KOPT-K1 (cell line): ENCODE data around the gene PSMC5.
"Not testable (repeated sequence)": the region's sequence is repeated elsewhere in the genome, so short reads cannot be mapped to it uniquely, and the experiment has no call there.

Experiments used
- H3K27ac ChIP-seq: fragments of 200-600 bp; sonication (generic); 2 replicates; pipeline ENCODE4 v1.5.1; 2016; ENCODE audit warnings: antibody characterized with exemption, mild to moderate bottlenecking, low read depth, low read length; ENCODE audit not compliant: poor library complexity, severe bottlenecking
- H3K36me3 ChIP-seq: fragments of 200-600 bp; sonication (generic); 2 replicates; pipeline ENCODE4 v1.5.1; 2017; ENCODE audit warnings: antibody characterized with exemption, mild to moderate bottlenecking, low read length, moderate library complexity; ENCODE audit not compliant: insufficient read depth
- H3K9me3 ChIP-seq: fragments of 200-600 bp; sonication (generic); 2 replicates; pipeline ENCODE4 v1.5.1; 2017; ENCODE audit warnings: antibody characterized with exemption, low read length, mild to moderate bottlenecking; ENCODE audit not compliant: insufficient read depth, poor library complexity, severe bottlenecking

PSMC5 gene

GRCh38 chr17:63859257-63859656 is 32.0 kb downstream of the PSMC5 start:
- H3K36me3 ChIP-seq, result no peaks in the 10 kb centered on the region
- no peak overlapping the region for H3K27ac ChIP-seq
- H3K9me3 ChIP-seq, result no peaks in the 10 kb centered on the region

DNA sequence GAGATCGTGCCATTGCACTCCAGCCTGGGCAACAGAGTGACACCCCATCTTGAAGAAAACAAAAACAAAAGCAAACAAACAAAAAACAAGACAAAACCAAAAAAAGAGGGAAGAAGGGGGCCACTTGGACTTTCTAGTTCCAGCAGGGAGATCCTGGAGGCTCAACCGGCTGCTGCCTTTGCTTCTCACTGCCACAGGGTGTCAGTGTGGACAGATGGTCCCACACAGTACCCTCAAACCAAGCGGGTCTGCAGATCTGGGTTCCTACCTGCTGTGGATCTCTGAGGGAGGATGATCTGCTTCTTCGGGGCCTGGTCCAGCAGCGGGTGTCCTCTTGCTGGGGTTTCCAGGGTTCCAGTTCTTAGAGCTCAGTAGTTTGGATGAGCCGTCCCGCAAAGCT is 39.4 kb downstream of the PSMC5 start:
- H3K27ac ChIP-seq, H3K9me3 ChIP-seq, H3K36me3 ChIP-seq: not testable (repeated sequence)

GRCh38 chr17:63869491-63870291 is 42.5 kb downstream of the PSMC5 start:
- not testable (repeated sequence) for H3K36me3 ChIP-seq, H3K27ac ChIP-seq, H3K9me3 ChIP-seq

- H3K9me3 ChIP-seq, H3K36me3 ChIP-seq, H3K27ac ChIP-seq: not testable (repeated sequence)
These were observed 43.0 kb downstream of the PSMC5 start for GRCh38 chr17:63870292-63870665.

DNA sequence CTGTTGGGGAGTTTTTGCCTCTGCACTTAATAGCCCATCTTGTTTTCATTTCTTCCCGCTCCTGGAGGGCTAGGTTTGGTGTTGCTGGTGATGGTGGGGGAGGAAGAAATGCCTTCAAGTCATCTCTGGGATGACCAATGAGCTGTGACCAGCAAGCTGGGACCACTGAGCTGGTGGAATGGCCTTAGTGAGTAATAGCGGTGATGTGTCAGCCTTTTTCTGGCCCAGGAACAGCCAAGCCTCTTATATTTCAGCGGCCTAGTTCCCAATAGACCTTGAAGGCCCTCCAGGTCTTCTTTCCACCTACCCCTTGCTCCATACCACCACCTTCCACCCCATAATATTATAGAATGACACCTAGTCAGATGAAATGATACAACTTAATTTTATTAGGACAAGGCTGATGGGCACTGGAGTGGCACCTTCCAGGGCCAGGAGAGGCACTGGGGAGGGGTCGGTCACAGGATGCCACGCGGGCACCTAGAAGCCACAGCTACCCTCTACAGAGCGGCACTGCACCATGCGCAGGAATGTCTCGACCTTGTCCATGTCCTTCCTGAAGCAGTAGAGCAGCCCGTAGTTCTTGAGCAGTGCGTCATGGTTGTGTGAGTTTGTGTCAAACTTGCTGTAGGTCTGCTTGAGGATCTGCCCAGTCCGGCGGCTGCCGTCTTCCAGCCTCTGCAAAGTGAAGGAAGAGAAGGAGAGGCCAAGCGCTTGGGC is 44.6 kb downstream of the PSMC5 start:
- H3K36me3 ChIP-seq, H3K27ac ChIP-seq, H3K9me3 ChIP-seq: not testable (repeated sequence)

GRCh38 chr17:63873577-63873976 is 46.3 kb downstream of the PSMC5 start, which contains the start of gene CSH2:
Gene CSH2 (minus strand): TSS chr17:63873677. CDS start chr17:63873614, 63 bp downstream.
- not testable (repeated sequence) for H3K27ac ChIP-seq, H3K36me3 ChIP-seq, H3K9me3 ChIP-seq

- not testable (repeated sequence) for H3K9me3 ChIP-seq, H3K27ac ChIP-seq, H3K36me3 ChIP-seq
These were observed 46.9 kb downstream of the PSMC5 start for GRCh38 chr17:63874061-63874626.

- H3K27ac ChIP-seq, H3K36me3 ChIP-seq, H3K9me3 ChIP-seq: not testable (repeated sequence)
These were observed 47.5 kb downstream of the PSMC5 start for GRCh38 chr17:63874693-63875092.

GRCh38 chr17:63878413-63878812 is 51.2 kb downstream of the PSMC5 start:
- not testable (repeated sequence) for H3K36me3 ChIP-seq, H3K27ac ChIP-seq, H3K9me3 ChIP-seq

GRCh38 chr17:63880706-63881105 is 53.5 kb downstream of the PSMC5 start:
- no peaks in the 10 kb centered on the region for H3K9me3 ChIP-seq
- H3K27ac ChIP-seq, result no peak overlapping the region
- no peaks in the 10 kb centered on the region for H3K36me3 ChIP-seq

GRCh38 chr17:63881337-63881736 is 54.1 kb downstream of the PSMC5 start:
- H3K9me3 ChIP-seq, H3K36me3 ChIP-seq, H3K27ac ChIP-seq: not testable (repeated sequence)
